Fibroblast of lung (primary cell): Measurements from ENCODE around the gene HPS1. TPM values are rescaled to one million over a fixed set of nuclear protein-coding genes. Genes with fewer than 3 reads are reported as not detected.

Source experiments
- DNase-seq, 2 donors: peaks; one replicate each; pipeline versions ENCODE4 v3.0.0 to v3.0.0-alpha.2; 2010; ENCODE audit warnings: low read depth in 2 of 2
- H2AFZ ChIP-seq: 2 replicates; pipeline ENCODE4 v1.5.1; 2012; ENCODE audit warnings: low read length, control low read depth, inconsistent platforms
- H3K27ac ChIP-seq: 2 replicates; pipeline ENCODE4 v1.5.1; 2011; ENCODE audit warnings: low read length, control low read depth; ENCODE audit not compliant: insufficient read depth
- H3K27me3 ChIP-seq: 2 replicates; pipeline ENCODE4 v1.5.1; 2011; ENCODE audit warnings: mild to moderate bottlenecking, low read length; ENCODE audit not compliant: control insufficient read depth, insufficient read depth
- H3K36me3 ChIP-seq: 2 replicates; pipeline ENCODE4 v1.5.1; 2011; ENCODE audit warnings: low read length; ENCODE audit not compliant: control insufficient read depth, insufficient read depth
- H3K4me1 ChIP-seq: 2 replicates; pipeline ENCODE4 v1.5.1; 2011; ENCODE audit warnings: low read length; ENCODE audit not compliant: control insufficient read depth, insufficient read depth; ENCODE audit errors: extremely low read depth
- H3K4me2 ChIP-seq: 2 replicates; pipeline ENCODE4 v1.5.1; 2011; ENCODE audit warnings: low read length, control low read depth; ENCODE audit not compliant: insufficient read depth; ENCODE audit errors: extremely low read depth
- H3K4me3 ChIP-seq, 4 experiments: fragments of 200-600 bp in 1 of 4; sonication (generic) in 1 of 4; replicated peaks in 1 of 4; 2 replicates each; pipeline ENCODE4 v1.5.1; 2011 to 2016; ENCODE audit warnings: low read length in 4 of 4, low read depth in 3 of 4, mild to moderate bottlenecking in 3 of 4, control low read depth in 2 of 4, inconsistent platforms in 1 of 4, mixed read lengths in 1 of 4; ENCODE audit not compliant: insufficient read depth in 1 of 4; ENCODE audit errors: control extremely low read depth in 1 of 4
- H3K79me2 ChIP-seq: 2 replicates; pipeline ENCODE4 v1.5.1; 2012; ENCODE audit warnings: mild to moderate bottlenecking, low read length, inconsistent platforms; ENCODE audit not compliant: control insufficient read depth, insufficient read depth
- H3K9ac ChIP-seq: 2 replicates; pipeline ENCODE4 v1.5.1; 2011; ENCODE audit warnings: mild to moderate bottlenecking, low read length, control low read depth; ENCODE audit not compliant: insufficient read depth
- H3K9me3 ChIP-seq: 2 replicates; pipeline ENCODE4 v1.5.1; 2012; ENCODE audit warnings: low read depth, low read length; ENCODE audit not compliant: control insufficient read depth, insufficient read depth
- H4K20me1 ChIP-seq: 2 replicates; pipeline ENCODE4 v1.5.1; 2011; ENCODE audit warnings: low read length; ENCODE audit not compliant: control insufficient read depth, insufficient read depth; ENCODE audit errors: extremely low read depth
- EZH2 ChIP-seq: IDR thresholded peaks from 2 replicates; pipeline ENCODE4 v1.5.1; 2012; ENCODE audit warnings: low read length, control low read depth, mild to moderate bottlenecking; ENCODE audit errors: missing control alignments
- polyA plus RNA-seq, 2 donors: library from polyadenylated mRNA; depleted of rRNA in 1 of 2; stranded (reverse) in 1 of 2; unstranded in 1 of 2; fragments of >200 nt; gene quantifications; 2 replicates each; pipeline ENCODE4 v1.2.1, GENCODE V29; 2011 to 2012; ENCODE audit warnings: missing spikeins in 1 of 2
- total RNA-seq: library from RNA; depleted of rRNA; stranded (reverse); fragments of >200 nt; gene quantifications from 2 replicates; pipeline ENCODE4 v1.2.1, GENCODE V29; 2014
- TF ChIP-seq, protein P1 (sequence below), 2 donors: IDR thresholded peaks in 1 of 2; conservative IDR thresholded peaks in 1 of 2; 1 replicate in 1 of 2; 2 replicates in 1 of 2; pipeline ENCODE4 v1.5.1; 2011 to 2012; ENCODE audit warnings: low read length in 2 of 2, control low read depth in 1 of 2, inconsistent platforms in 1 of 2, low read depth in 1 of 2, mild to moderate bottlenecking in 1 of 2

HPS1 gene
- total and polyA plus RNA-seq, 2 donors (not counting 1 experiment from before 2014, with no cell fraction given) = 44.6 to 58.1 TPM

DNA sequence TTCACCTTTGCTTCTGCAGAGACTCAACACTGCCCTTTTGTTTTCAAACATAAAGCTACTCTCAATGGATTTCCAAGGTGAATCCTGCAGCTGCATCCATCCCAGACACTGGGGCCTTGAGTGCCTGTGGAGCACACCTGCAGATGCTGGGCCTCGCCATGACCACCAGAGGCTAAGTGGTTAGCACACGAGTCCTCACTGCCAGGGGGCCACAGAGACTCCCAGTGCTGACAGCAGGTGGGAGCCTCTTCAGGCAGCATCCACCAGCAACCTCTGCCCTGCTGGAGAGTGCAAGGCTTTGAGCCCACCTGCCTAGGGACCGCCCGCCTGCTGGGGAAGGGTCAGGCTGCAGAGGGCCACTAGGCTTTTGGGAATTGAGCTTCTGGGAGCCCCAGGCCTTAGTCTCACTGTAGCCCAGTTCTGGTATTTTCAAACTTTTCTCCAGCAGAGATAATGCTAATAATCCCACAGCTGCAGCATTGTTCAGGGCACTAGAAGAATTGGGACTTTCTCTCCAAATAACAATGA, 9.4 kb upstream of the HPS1 start:
- Histone ChIP-seq H3K36me3 (no peaks in the 10 kb centered on the region), H3K9me3 (no peaks in the 10 kb centered on the region), H2AFZ (no peak overlapping the region), H3K4me3 (no peak overlapping the region), H3K79me2 (no peaks in the 10 kb centered on the region), H3K9ac (no peak overlapping the region), H3K27me3 (no peaks in the 10 kb centered on the region), H3K4me1 (peaks cover 8% of the 10 kb centered on the region), H4K20me1 (no peaks in the 10 kb centered on the region), H3K4me2 (no peak overlapping the region), H3K27ac (no peak overlapping the region)
- no peak for DNase-seq
- TF ChIP-seq EZH2 = no peak
- TF ChIP-seq, protein P1, sequence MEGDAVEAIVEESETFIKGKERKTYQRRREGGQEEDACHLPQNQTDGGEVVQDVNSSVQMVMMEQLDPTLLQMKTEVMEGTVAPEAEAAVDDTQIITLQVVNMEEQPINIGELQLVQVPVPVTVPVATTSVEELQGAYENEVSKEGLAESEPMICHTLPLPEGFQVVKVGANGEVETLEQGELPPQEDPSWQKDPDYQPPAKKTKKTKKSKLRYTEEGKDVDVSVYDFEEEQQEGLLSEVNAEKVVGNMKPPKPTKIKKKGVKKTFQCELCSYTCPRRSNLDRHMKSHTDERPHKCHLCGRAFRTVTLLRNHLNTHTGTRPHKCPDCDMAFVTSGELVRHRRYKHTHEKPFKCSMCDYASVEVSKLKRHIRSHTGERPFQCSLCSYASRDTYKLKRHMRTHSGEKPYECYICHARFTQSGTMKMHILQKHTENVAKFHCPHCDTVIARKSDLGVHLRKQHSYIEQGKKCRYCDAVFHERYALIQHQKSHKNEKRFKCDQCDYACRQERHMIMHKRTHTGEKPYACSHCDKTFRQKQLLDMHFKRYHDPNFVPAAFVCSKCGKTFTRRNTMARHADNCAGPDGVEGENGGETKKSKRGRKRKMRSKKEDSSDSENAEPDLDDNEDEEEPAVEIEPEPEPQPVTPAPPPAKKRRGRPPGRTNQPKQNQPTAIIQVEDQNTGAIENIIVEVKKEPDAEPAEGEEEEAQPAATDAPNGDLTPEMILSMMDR (conservative IDR thresholded peaks at IDR 0.05 in 1 of 2, IDR thresholded peaks at IDR 0.05 in 1 of 2; ENCODE audit: low read depth in 1 of 2, low read length in 2 of 2) = no peak

DNA sequence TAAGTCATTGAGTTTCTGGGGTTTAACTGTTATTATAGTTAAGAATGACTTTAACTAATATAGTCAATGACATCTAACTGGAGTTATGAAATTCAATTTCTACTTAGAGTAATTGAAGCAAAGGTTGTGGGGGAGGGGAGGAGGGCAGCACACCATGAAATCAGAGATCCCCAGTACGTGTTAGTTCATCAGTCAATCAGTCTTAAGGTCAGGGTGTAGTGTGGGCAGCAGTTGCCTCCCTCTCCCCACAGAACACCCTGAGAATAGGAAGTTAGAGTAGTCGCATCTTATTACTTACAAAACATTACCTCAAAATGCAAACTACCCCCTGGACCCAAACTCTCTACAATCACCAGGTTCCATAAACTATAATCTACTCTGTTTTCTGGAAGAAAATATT, 7.0 kb upstream of the HPS1 start:
- no peaks in the 10 kb centered on the region for H4K20me1 ChIP-seq
- H3K36me3 ChIP-seq = no peaks in the 10 kb centered on the region
- H3K9ac ChIP-seq = no peak overlapping the region
- no peaks in the 10 kb centered on the region for H3K4me1 ChIP-seq
- H3K79me2 ChIP-seq = no peaks in the 10 kb centered on the region
- H3K27ac ChIP-seq = no peak overlapping the region
- no peak for TF ChIP-seq EZH2
- TF ChIP-seq, protein P1 (conservative IDR thresholded peaks at IDR 0.05 in 1 of 2, IDR thresholded peaks at IDR 0.05 in 1 of 2; ENCODE audit: low read depth in 1 of 2, low read length in 2 of 2) = no peak
- no peaks in the 10 kb centered on the region for H3K27me3 ChIP-seq
- DNase-seq = no peak
- H3K4me2 ChIP-seq = no peak overlapping the region
- H3K4me3 ChIP-seq = no peak overlapping the region
- no peak overlapping the region for H2AFZ ChIP-seq
- no peaks in the 10 kb centered on the region for H3K9me3 ChIP-seq

DNA sequence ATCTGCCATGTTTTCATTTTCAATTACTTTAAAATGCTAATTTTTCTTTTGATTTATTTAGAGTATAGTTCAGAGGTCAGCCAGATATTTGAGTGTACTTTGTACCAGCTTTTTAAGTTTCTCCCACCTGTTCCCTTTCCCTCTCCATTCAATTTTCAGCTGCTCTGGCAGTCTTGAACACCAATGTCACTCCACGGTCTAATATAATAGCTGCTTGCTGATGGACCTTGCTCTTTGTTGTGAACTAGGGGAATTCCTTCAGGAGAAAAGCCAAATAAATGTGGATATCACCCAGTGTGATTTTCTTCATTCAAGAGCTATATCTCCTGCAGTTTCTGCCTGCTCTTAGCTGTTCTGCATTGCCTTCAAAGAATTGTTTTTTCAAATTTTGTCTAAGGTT, 3.9 kb upstream of the HPS1 start:
- no peaks in the 10 kb centered on the region for H4K20me1 ChIP-seq
- no peaks in the 10 kb centered on the region for H3K36me3 ChIP-seq
- H3K4me3 ChIP-seq = no peak overlapping the region
- H3K27me3 ChIP-seq = no peaks in the 10 kb centered on the region
- H3K4me2 ChIP-seq = no peak overlapping the region
- H3K4me1 ChIP-seq = peaks cover 4% of the 10 kb centered on the region
- DNase-seq = no peak
- peaks cover 10% of the 10 kb centered on the region for H3K79me2 ChIP-seq
- TF ChIP-seq, protein P1 (conservative IDR thresholded peaks at IDR 0.05 in 1 of 2, IDR thresholded peaks at IDR 0.05 in 1 of 2; ENCODE audit: low read depth in 1 of 2, low read length in 2 of 2) = no peak
- no peak overlapping the region for H2AFZ ChIP-seq
- H3K27ac ChIP-seq = no peak overlapping the region
- H3K9me3 ChIP-seq = no peaks in the 10 kb centered on the region
- no peak overlapping the region for H3K9ac ChIP-seq
